ENCODE results near the gene SETD3.

SETD3 gene

GRCh38 chr14:99397698-99398097 is 83.0 kb downstream of the SETD3 start:
- no peak for TF ChIP-seq CTCF (IDR thresholded peaks at IDR 0.05; ENCODE audit: insufficient read depth, low read depth, low read length, missing control alignments)
- no peak overlapping the region for H3K4me3 ChIP-seq (ENCODE audit: low read length)
- no peak for DNase-seq (ENCODE audit: low read depth)

GRCh38 chr14:99395909-99396530 is 84.6 kb downstream of the SETD3 start:
- H3K4me3 ChIP-seq (ENCODE audit: low read length) = no peak overlapping the region
- no peak for TF ChIP-seq CTCF (IDR thresholded peaks at IDR 0.05; ENCODE audit: insufficient read depth, low read depth, low read length, missing control alignments)
- DNase-seq (ENCODE audit: low read depth) = peak; percentile 61

GRCh38 chr14:99394602-99395156 is 86.0 kb downstream of the SETD3 start:
- no peak for DNase-seq (ENCODE audit: low read depth)
- TF ChIP-seq CTCF (IDR thresholded peaks at IDR 0.05; ENCODE audit: insufficient read depth, low read depth, low read length, missing control alignments) = no peak
- no peak overlapping the region for H3K4me3 ChIP-seq (ENCODE audit: low read length)

GRCh38 chr14:99393059-99393655 is 87.5 kb downstream of the SETD3 start:
- no peak overlapping the region for H3K4me3 ChIP-seq (ENCODE audit: low read length)
- DNase-seq (ENCODE audit: low read depth) = peak; percentile 62
- peak; percentile 87 for TF ChIP-seq CTCF (IDR thresholded peaks at IDR 0.05; ENCODE audit: insufficient read depth, low read depth, low read length, missing control alignments)

- no peak overlapping the region for H3K4me3 ChIP-seq (ENCODE audit: low read length)
- DNase-seq (ENCODE audit: low read depth) = no peak
- TF ChIP-seq CTCF (IDR thresholded peaks at IDR 0.05; ENCODE audit: insufficient read depth, low read depth, low read length, missing control alignments) = no peak
These were observed 89.0 kb downstream of the SETD3 start for GRCh38 chr14:99391671-99392070.

- peak; percentile 50 for DNase-seq (ENCODE audit: low read depth)
- TF ChIP-seq CTCF (IDR thresholded peaks at IDR 0.05; ENCODE audit: insufficient read depth, low read depth, low read length, missing control alignments) = peak; percentile 71
These were observed 91.4 kb downstream of the SETD3 start for GRCh38 chr14:99389174-99389826.

More at GRCh38 chr14:99389174-99389826, 91.4 kb downstream of the SETD3 start:
- H3K4me3 ChIP-seq (ENCODE audit: low read length) = no peak overlapping the region

Measured in epithelial cell of esophagus (primary cell).